Measurements from ENCODE around the gene ERFE. TPM values are rescaled to one million over a fixed set of nuclear protein-coding genes. Genes with fewer than 3 reads are reported as not detected.

The ERFE gene
- total RNA-seq, 2 donors from 2014 or later: 0.66 TPM; not detected in 1

- H3K4me1 ChIP-seq: no peaks in the 10 kb centered on the region
- WGBS, 2 donors: 75 to 89% methylated on average over 6 to 13 of the region's 14 CpGs
- no peak for DNase-seq
- no peaks in the 10 kb centered on the region for H3K27me3 ChIP-seq
- no peak overlapping the region for H3K4me3 ChIP-seq
- no peaks in the 10 kb centered on the region for H3K9me3 ChIP-seq
- no peak overlapping the region for H3K27ac ChIP-seq
- H3K36me3 ChIP-seq (replicated peaks in 1 of 2; ENCODE audit: insufficient read depth in 1 of 2, low read depth in 2 of 2): no peaks in the 10 kb centered on the region
- TF ChIP-seq CTCF (IDR thresholded peaks at IDR 0.05) (no peak), POLR2A (IDR thresholded peaks at IDR 0.05) (no peak)
- ATAC-seq: no peak
- intact Hi-C loops (cut with DNase I): no loop called here
Measured at GRCh38 chr2:238149841-238150572, 8.8 kb upstream of the ERFE start.

- 93 to 97% methylated on average over 17 to 22 of the region's 25 CpGs for whole genome bisulfite sequencing, 2 donors
- DNase-seq (no peak), ATAC-seq (no peak)
Measured at GRCh38 chr2:238150686-238151085, 8.1 kb upstream of the ERFE start.

GRCh38 chr2:238151205-238151604 lies 7.6 kb upstream of the ERFE start:
- Histone ChIP-seq H3K27me3 (no peaks in the 10 kb centered on the region), H3K4me3 (no peak overlapping the region), H3K4me1 (no peaks in the 10 kb centered on the region), H3K36me3 (replicated peaks in 1 of 2; ENCODE audit: insufficient read depth in 1 of 2, low read depth in 2 of 2) (no peaks in the 10 kb centered on the region), H3K27ac (no peak overlapping the region), H3K9me3 (no peaks in the 10 kb centered on the region)
- 82% methylated on average over 12 of the region's 13 CpGs; no CpG with 5 or more reads in 1 of the 2 donors for WGBS, 2 donors
- intact Hi-C loops (cut with DNase I): no loop called here
- DNase-seq (no peak), ATAC-seq (no peak)
- no peak for TF ChIP-seq CTCF (IDR thresholded peaks at IDR 0.05)
- no peak for TF ChIP-seq POLR2A (IDR thresholded peaks at IDR 0.05)

More at GRCh38 chr2:238150686-238151085, 8.1 kb upstream of the ERFE start:
- TF ChIP-seq CTCF (IDR thresholded peaks at IDR 0.05) (no peak), POLR2A (IDR thresholded peaks at IDR 0.05) (no peak)
- Histone ChIP-seq H3K36me3 (replicated peaks in 1 of 2; ENCODE audit: insufficient read depth in 1 of 2, low read depth in 2 of 2) (no peaks in the 10 kb centered on the region), H3K27ac (no peak overlapping the region), H3K4me1 (no peaks in the 10 kb centered on the region), H3K27me3 (no peaks in the 10 kb centered on the region), H3K9me3 (no peaks in the 10 kb centered on the region), H3K4me3 (no peak overlapping the region)
- intact Hi-C loops (cut with DNase I): no loop called here

GRCh38 chr2:238151628-238152235 lies 7.0 kb upstream of the ERFE start:
- H3K27me3 ChIP-seq: no peaks in the 10 kb centered on the region
- no peaks in the 10 kb centered on the region for H3K4me1 ChIP-seq
- 84 to 95% methylated on average over 4 to 16 of the region's 16 CpGs for WGBS, 2 donors
- TF ChIP-seq CTCF (IDR thresholded peaks at IDR 0.05) (no peak), POLR2A (IDR thresholded peaks at IDR 0.05) (no peak)
- no peaks in the 10 kb centered on the region for H3K36me3 ChIP-seq (replicated peaks in 1 of 2; ENCODE audit: insufficient read depth in 1 of 2, low read depth in 2 of 2)
- H3K27ac ChIP-seq: no peak overlapping the region
- ATAC-seq (no peak), DNase-seq (no peak)
- H3K4me3 ChIP-seq: no peak overlapping the region
- no peaks in the 10 kb centered on the region for H3K9me3 ChIP-seq
- intact Hi-C loops (cut with DNase I): no loop called here

Data from body of pancreas (tissue), 4 donors.